Measurements from ENCODE around the gene DOHH.

GRCh38 chr19:3501780-3502179 lies 1.3 kb upstream of the DOHH start:
- no peak for TF ChIP-seq CTCF (IDR thresholded peaks at IDR 0.05)
- no peak for TF ChIP-seq POLR2A (IDR thresholded peaks at IDR 0.05)
- no peak for TF ChIP-seq EP300 (IDR thresholded peaks at IDR 0.05)
- no peak for TF ChIP-seq POLR2AphosphoS5 (IDR thresholded peaks at IDR 0.05)

Data from stomach (tissue), 4 donors.